Mesodermal cell (in vitro differentiated cells): Measurements from ENCODE around the gene MRPL43.
A peak's percentile ranks its signal among the peaks of the same experiment; 100 is the strongest.

Experiments
- H3K27ac ChIP-seq: 2 replicates; pipeline ENCODE4 v1.7.0; 2013; ENCODE audit warnings: mild to moderate bottlenecking, low read depth, low read length, moderate library complexity; ENCODE audit not compliant: severe bottlenecking
- H3K36me3 ChIP-seq: 2 replicates; pipeline ENCODE4 v1.7.1; 2013; ENCODE audit warnings: mild to moderate bottlenecking, low read length, moderate library complexity; ENCODE audit not compliant: control insufficient read depth, insufficient read depth
- H3K4me1 ChIP-seq: one replicate; pipeline ENCODE4 v1.7.1; 2013; ENCODE audit warnings: mild to moderate bottlenecking, low read length; ENCODE audit not compliant: insufficient read depth, control insufficient read depth, poor library complexity, severe bottlenecking
- H3K4me3 ChIP-seq: 2 replicates; pipeline ENCODE4 v1.7.0; 2013; ENCODE audit warnings: low read length, control low read depth, mild to moderate bottlenecking; ENCODE audit not compliant: insufficient read depth, poor library complexity, severe bottlenecking; ENCODE audit errors: extremely low read depth
- H3K9me3 ChIP-seq: 2 replicates; pipeline ENCODE4 v1.7.1; 2013; ENCODE audit warnings: mild to moderate bottlenecking, low read length, moderate library complexity; ENCODE audit not compliant: control insufficient read depth
- WGBS, 2 experiments: methylation state at CpG; one replicate each; pipeline ENCODE4 v1.1.5; 2013; ENCODE audit warnings: missing lambda C conversion rate in 2 of 2; ENCODE audit not compliant: insufficient coverage in 2 of 2; 5-methylcytosine and 5-hydroxymethylcytosine counted together

The MRPL43 gene

GRCh38 chr10:101030496-101031127, 43.3 kb upstream of the MRPL43 start:
- peaks cover 32% of the 10 kb centered on the region for H3K4me1 ChIP-seq
- WGBS, 2 experiments, result 4 to 13% methylated on average over 14 to 20 of the region's 25 CpGs
- peaks cover 14% of the 10 kb centered on the region for H3K36me3 ChIP-seq
- no peak overlapping the region for H3K27ac ChIP-seq
- H3K4me3 ChIP-seq, result peak overlapping the region; percentile 46
- no peaks in the 10 kb centered on the region for H3K9me3 ChIP-seq

- Histone ChIP-seq H3K9me3 (no peaks in the 10 kb centered on the region), H3K4me3 (no peak overlapping the region), H3K36me3 (peaks cover 4% of the 10 kb centered on the region), H3K27ac (no peak overlapping the region), H3K4me1 (peaks cover 32% of the 10 kb centered on the region)
- 83 to 84% methylated on average over 17 to 23 of the region's 27 CpGs for WGBS, 2 experiments
Observed at GRCh38 chr10:101029520-101030295, 42.4 kb upstream of the MRPL43 start.

GRCh38 chr10:101028446-101029337, 41.4 kb upstream of the MRPL43 start:
- no peaks in the 10 kb centered on the region for H3K9me3 ChIP-seq
- 72 to 100% methylated on average over 3 to 4 of the region's 7 CpGs for WGBS, 2 experiments
- H3K27ac ChIP-seq, result no peak overlapping the region
- H3K4me1 ChIP-seq, result peaks cover 30% of the 10 kb centered on the region
- no peaks in the 10 kb centered on the region for H3K36me3 ChIP-seq
- H3K4me3 ChIP-seq, result no peak overlapping the region

- Histone ChIP-seq H3K36me3 (no peaks in the 10 kb centered on the region), H3K27ac (no peak overlapping the region), H3K9me3 (no peaks in the 10 kb centered on the region), H3K4me1 (peaks cover 20% of the 10 kb centered on the region), H3K4me3 (no peak overlapping the region)
- 66 to 84% methylated on average over 6 of the region's 10 CpGs for WGBS, 2 experiments
Observed at GRCh38 chr10:101027106-101027720, 39.9 kb upstream of the MRPL43 start.

GRCh38 chr10:101022967-101023705, 35.8 kb upstream of the MRPL43 start:
- no peak overlapping the region for H3K4me3 ChIP-seq
- no peaks in the 10 kb centered on the region for H3K9me3 ChIP-seq
- no peak overlapping the region for H3K27ac ChIP-seq
- H3K4me1 ChIP-seq, result peaks cover 14% of the 10 kb centered on the region
- no peaks in the 10 kb centered on the region for H3K36me3 ChIP-seq
- 93 to 95% methylated on average over 12 to 13 of the region's 15 CpGs for WGBS, 2 experiments

- 88 to 94% methylated on average over 7 to 8 of the region's 11 CpGs for WGBS, 2 experiments
- Histone ChIP-seq H3K4me1 (peaks cover 11% of the 10 kb centered on the region), H3K9me3 (no peaks in the 10 kb centered on the region), H3K27ac (no peak overlapping the region), H3K4me3 (no peak overlapping the region), H3K36me3 (no peaks in the 10 kb centered on the region)
Observed at GRCh38 chr10:101021692-101022251, 34.5 kb upstream of the MRPL43 start.

GRCh38 chr10:101021239-101021638, 33.9 kb upstream of the MRPL43 start:
- Histone ChIP-seq H3K9me3 (no peaks in the 10 kb centered on the region), H3K36me3 (no peaks in the 10 kb centered on the region), H3K4me1 (peaks cover 11% of the 10 kb centered on the region), H3K4me3 (no peak overlapping the region), H3K27ac (no peak overlapping the region)
- WGBS, 2 experiments, result 87 to 92% methylated on average over 2 to 3 of the region's 4 CpGs

GRCh38 chr10:101020427-101021075, 33.3 kb upstream of the MRPL43 start:
- WGBS, 2 experiments, result 81 to 86% methylated on average over 5 to 7 of the region's 10 CpGs

GRCh38 chr10:101019440-101019703, 32.1 kb upstream of the MRPL43 start:
- H3K4me3 ChIP-seq, result no peak overlapping the region
- whole genome bisulfite sequencing, 2 experiments, result no CpG with 5 or more reads among the region's 2 CpGs
- no peaks in the 10 kb centered on the region for H3K36me3 ChIP-seq
- no peaks in the 10 kb centered on the region for H3K9me3 ChIP-seq
- H3K4me1 ChIP-seq, result peaks cover 15% of the 10 kb centered on the region
- no peak overlapping the region for H3K27ac ChIP-seq

More at GRCh38 chr10:101020427-101021075, 33.3 kb upstream of the MRPL43 start:
- Histone ChIP-seq H3K27ac (no peak overlapping the region), H3K9me3 (no peaks in the 10 kb centered on the region), H3K36me3 (no peaks in the 10 kb centered on the region), H3K4me1 (peaks cover 11% of the 10 kb centered on the region), H3K4me3 (no peak overlapping the region)
